Stimulated activated CD4-positive, alpha-beta T cell treated with anti-CD3 and anti-CD28 coated beads, Interleukin-1b, Interleukin-23, amount 100 ng/mL, for 48 hours (primary cell): Measurements from ENCODE around the gene KLHDC3.
"Not testable (repeated sequence)": the region's sequence is repeated elsewhere in the genome, so short reads cannot be mapped to it uniquely, and the experiment has no call there.

Experiments used
- DNase-seq: peaks from one replicate; pipeline ENCODE4 v3.0.0-alpha.2; 2020

The KLHDC3 gene

GRCh38 chr6:43033496-43034189 is 19.6 kb downstream of the KLHDC3 start:
- no peak for DNase-seq

GRCh38 chr6:43034190-43034525 is 20.1 kb downstream of the KLHDC3 start:
- DNase-seq: no peak

- DNase-seq: no peak
Observed at GRCh38 chr6:43035495-43036194, 21.6 kb downstream of the KLHDC3 start.

- no peak for DNase-seq
Observed at GRCh38 chr6:43036712-43037111, 22.7 kb downstream of the KLHDC3 start.

GRCh38 chr6:43037197-43037596 is 23.1 kb downstream of the KLHDC3 start:
- DNase-seq: no peak

GRCh38 chr6:43037706-43038105 is 23.7 kb downstream of the KLHDC3 start:
- no peak for DNase-seq

- no peak for DNase-seq
Observed at GRCh38 chr6:43038727-43039126, 24.7 kb downstream of the KLHDC3 start.

- DNase-seq: no peak
Observed at GRCh38 chr6:43040542-43041257, 26.7 kb downstream of the KLHDC3 start.

- not testable (repeated sequence) for DNase-seq
Observed at GRCh38 chr6:43041475-43041874, 27.4 kb downstream of the KLHDC3 start.

GRCh38 chr6:43043310-43043709 is 29.3 kb downstream of the KLHDC3 start:
- no peak for DNase-seq

- DNase-seq: no peak
Observed at GRCh38 chr6:43045371-43045930, 31.4 kb downstream of the KLHDC3 start.

- no peak for DNase-seq
Observed at GRCh38 chr6:43047998-43048397, 33.9 kb downstream of the KLHDC3 start.

GRCh38 chr6:43050981-43051380 is 36.9 kb downstream of the KLHDC3 start:
- DNase-seq: no peak

- no peak for DNase-seq
Observed at GRCh38 chr6:43052225-43052841, 38.3 kb downstream of the KLHDC3 start.

GRCh38 chr6:43052842-43053544 is 38.9 kb downstream of the KLHDC3 start:
- no peak for DNase-seq

- peak; percentile 91 for DNase-seq
Observed at GRCh38 chr6:43053545-43054205, 39.6 kb downstream of the KLHDC3 start, which contains the start of gene CUL7. TSS of gene CUL7 (minus strand) at chr6:43053851. CDS start at chr6:43052788, 1,063 bp downstream.

- DNase-seq: no peak
Observed at GRCh38 chr6:43054206-43054943, 40.3 kb downstream of the KLHDC3 start.

- DNase-seq: no peak
Observed at GRCh38 chr6:43055966-43056365, 41.9 kb downstream of the KLHDC3 start.

GRCh38 chr6:43058531-43058930 is 44.5 kb downstream of the KLHDC3 start:
- no peak for DNase-seq

GRCh38 chr6:43059168-43060033 is 45.4 kb downstream of the KLHDC3 start, which contains the start of the genes KLC4 and MRPL2:
TSS of gene KLC4 (plus strand) at chr6:43059631. CDS start at chr6:43061336, 1,705 bp downstream.
TSS of gene MRPL2 (minus strand) at chr6:43059434. CDS start at chr6:43059381, 53 bp downstream.
- peak; percentile 98 for DNase-seq
